GM18909 (cell line): ENCODE measurements around the gene PSORS1C2.
"Not testable (repeated sequence)": the region's sequence is repeated elsewhere in the genome, so short reads cannot be mapped to it uniquely, and the experiment has no call there.

Source experiments
- ATAC-seq: cut with Tn5 transposase; IDR thresholded peaks from one replicate; pipeline ENCODE4 v1.9.1; 2021; ENCODE audit warnings: mild to moderate bottlenecking; ENCODE audit not compliant: unreplicated experiment, poor library complexity

Gene PSORS1C2

GRCh38 chr6:31168606-31169005 lies 29.7 kb upstream of the PSORS1C2 start:
- no peak for ATAC-seq

GRCh38 chr6:31165986-31166385 lies 27.1 kb upstream of the PSORS1C2 start:
- no peak for ATAC-seq

GRCh38 chr6:31165064-31165832 lies 26.4 kb upstream of the PSORS1C2 start:
- peak; percentile 76 for ATAC-seq

- ATAC-seq, result not testable (repeated sequence)
Observed at GRCh38 chr6:31164475-31165063, 25.7 kb upstream of the PSORS1C2 start.

- no peak for ATAC-seq
Observed at GRCh38 chr6:31163922-31164321, 25.1 kb upstream of the PSORS1C2 start.

- no peak for ATAC-seq
Observed at GRCh38 chr6:31162463-31163165, 23.7 kb upstream of the PSORS1C2 start.

GRCh38 chr6:31161216-31162126 lies 22.6 kb upstream of the PSORS1C2 start:
- no peak for ATAC-seq

GRCh38 chr6:31158863-31159855 lies 20.3 kb upstream of the PSORS1C2 start:
- peak; percentile 14 for ATAC-seq

- peak; percentile 84 for ATAC-seq
Observed at GRCh38 chr6:31158140-31158862, 19.4 kb upstream of the PSORS1C2 start, which contains the start of gene TCF19. TCF19 (plus strand) TSS chr6:31158589; CDS start chr6:31159470, 881 bp downstream.

- no peak for ATAC-seq
Observed at GRCh38 chr6:31157513-31158139, 18.8 kb upstream of the PSORS1C2 start, which contains the start of gene CCHCR1. CCHCR1 (minus strand) TSS chr6:31157802; CDS start chr6:31157600, 202 bp downstream.

- no peak for ATAC-seq
Observed at GRCh38 chr6:31156641-31157040, 17.8 kb upstream of the PSORS1C2 start.

- ATAC-seq, result no peak
Observed at GRCh38 chr6:31154436-31154835, 15.6 kb upstream of the PSORS1C2 start.

GRCh38 chr6:31152781-31153180 lies 13.9 kb upstream of the PSORS1C2 start:
- no peak for ATAC-seq

GRCh38 chr6:31149827-31150447 lies 11.1 kb upstream of the PSORS1C2 start:
- ATAC-seq, result no peak

- ATAC-seq, result no peak
Observed at GRCh38 chr6:31145386-31145785, 6.5 kb upstream of the PSORS1C2 start.

- no peak for ATAC-seq
Observed at GRCh38 chr6:31144970-31145340, 6.1 kb upstream of the PSORS1C2 start.

GRCh38 chr6:31144296-31144969 lies 5.6 kb upstream of the PSORS1C2 start:
- no peak for ATAC-seq
